CD8-positive, alpha-beta memory T cell (primary cell): Measurements from ENCODE around the gene RAD21L1. TPM values are rescaled to one million over a fixed set of nuclear protein-coding genes. Genes with fewer than 3 reads are reported as not detected.

Experiments
- CTCF ChIA-PET: fragments of 350-600 bp; sonication (Branson Sonifier 250); formaldehyde crosslinking; loops from one replicate; lab custom pipeline; 2021; ENCODE audit warnings: antibody characterized with exemption; lab: Charles Lee
- POLR2A ChIA-PET: fragments of 350-600 bp; sonication (Branson Sonifier 250); formaldehyde crosslinking; loops from one replicate; lab custom pipeline; 2021; ENCODE audit warnings: antibody characterized with exemption; lab: Charles Lee
- DNase-seq, 5 donors: peaks; one replicate each; pipeline versions ENCODE4 v3.0.0 to v3.0.0-alpha.2; 2020 to 2022; ENCODE audit warnings: mixed read lengths in 1 of 5
- H3K27ac ChIP-seq: one replicate; pipeline ENCODE4 v1.7.0; 2013; ENCODE audit warnings: low read depth, mild to moderate bottlenecking, low read length, moderate library complexity
- H3K27me3 ChIP-seq: 2 replicates; pipeline ENCODE4 v1.7.0; 2013; ENCODE audit warnings: low read length, mild to moderate bottlenecking; ENCODE audit not compliant: insufficient read depth, poor library complexity, severe bottlenecking
- H3K36me3 ChIP-seq: 2 replicates; pipeline ENCODE4 v1.7.0; 2013; ENCODE audit warnings: mild to moderate bottlenecking, low read length, moderate library complexity; ENCODE audit not compliant: insufficient read depth
- H3K4me1 ChIP-seq: 2 replicates; pipeline ENCODE4 v1.7.0; 2013; ENCODE audit warnings: mild to moderate bottlenecking, low read length, moderate library complexity; ENCODE audit not compliant: insufficient read depth
- H3K4me3 ChIP-seq: 2 replicates; pipeline ENCODE4 v1.7.0; 2013; ENCODE audit warnings: mild to moderate bottlenecking, low read length
- H3K9me3 ChIP-seq: 2 replicates; pipeline ENCODE4 v1.7.0; 2013; ENCODE audit warnings: mild to moderate bottlenecking, low read length
- H3K27ac Mint-ChIP-seq, 8 donors: one replicate each; pipeline ENCODE4 v1.8.0; 2020 to 2021; ENCODE audit warnings: mixed read lengths in 8 of 8, mild to moderate bottlenecking in 6 of 8, inconsistent platforms in 3 of 8, moderate library complexity in 3 of 8
- H3K27me3 Mint-ChIP-seq, 2 donors: one replicate each; pipeline ENCODE4 v1.8.0; 2020 to 2021; ENCODE audit warnings: mixed read lengths in 2 of 2, mild to moderate bottlenecking in 1 of 2, moderate library complexity in 1 of 2
- H3K36me3 Mint-ChIP-seq, 3 donors: one replicate each; pipeline ENCODE4 v1.8.0; 2020 to 2021; ENCODE audit warnings: mixed read lengths in 3 of 3, inconsistent platforms in 1 of 3, mild to moderate bottlenecking in 1 of 3
- H3K4me1 Mint-ChIP-seq, 3 donors: one replicate each; pipeline ENCODE4 v1.8.0; 2020 to 2021; ENCODE audit warnings: mixed read lengths in 3 of 3, inconsistent platforms in 1 of 3, mild to moderate bottlenecking in 1 of 3
- H3K4me3 Mint-ChIP-seq, 7 donors: one replicate each; pipeline ENCODE4 v1.8.0; 2020 to 2021; ENCODE audit warnings: mixed read lengths in 7 of 7, mild to moderate bottlenecking in 6 of 7, moderate library complexity in 4 of 7, inconsistent platforms in 2 of 7
- H3K9me3 Mint-ChIP-seq, 5 donors: one replicate each; pipeline ENCODE4 v1.8.0; 2020 to 2022; ENCODE audit warnings: mixed read lengths in 5 of 5, mild to moderate bottlenecking in 3 of 5, moderate library complexity in 2 of 5, inconsistent platforms in 1 of 5
- polyA plus RNA-seq: library from polyadenylated mRNA; unstranded; fragments of 300-500 nt; fragmentation: Illumina TruSeq; gene quantifications from one replicate; pipeline ENCODE4 v1.2.3, GENCODE V29; 2021
- total RNA-seq, 2 experiments: library from RNA; stranded (reverse); gene quantifications; one replicate each; pipeline ENCODE4 v1.2.3, GENCODE V29; 2021

Gene RAD21L1
- total and polyA plus RNA-seq, 3 experiments from 2014 or later, result not detected

GRCh38 chr20:1267809-1268374 is 42.0 kb downstream of the RAD21L1 start:
- Histone ChIP-seq H3K27me3 (no peaks in the 10 kb centered on the region), H3K4me3 (no peak overlapping the region), H3K36me3 (no peaks in the 10 kb centered on the region), H3K27ac (no peak overlapping the region), H3K4me1 (peaks cover 63% of the 10 kb centered on the region), H3K9me3 (no peaks in the 10 kb centered on the region)
- CTCF ChIA-PET, result interaction anchor here (1.2 to 1.4 kb wide), 2 partner anchors 12 to 509 kb away, joined by 3 read pairs; no protein-coding TSS in a partner anchor
- H3K27me3 Mint-ChIP-seq, result no peaks in the 10 kb centered on the region
- POLR2A ChIA-PET, result no interaction called here
- H3K9me3 Mint-ChIP-seq, result no peaks in the 10 kb centered on the region
- H3K4me1 Mint-ChIP-seq, result peaks cover 34 to 59% (median 46%) of the 10 kb centered on the region in 3 donors
- H3K36me3 Mint-ChIP-seq, result peaks cover 0 to 3% (median 0%) of the 10 kb centered on the region in 3 donors
- peak overlapping the region; percentile 80 to 96 (median 86) for H3K4me3 Mint-ChIP-seq
- peak overlapping the region in 7 of 8 donors; percentile 41 to 91 (median 72) for H3K27ac Mint-ChIP-seq
- no peak for DNase-seq

GRCh38 chr20:1269235-1269634 is 43.4 kb downstream of the RAD21L1 start:
- ChIA-PET POLR2A (no interaction called here), CTCF (no interaction called here)
- DNase-seq, result no peak
- Histone ChIP-seq H3K27ac (no peak overlapping the region), H3K27me3 (no peaks in the 10 kb centered on the region), H3K36me3 (no peaks in the 10 kb centered on the region), H3K9me3 (no peaks in the 10 kb centered on the region), H3K4me1 (peaks cover 56% of the 10 kb centered on the region), H3K4me3 (no peak overlapping the region)
- Mint-ChIP-seq H3K36me3 (peaks cover 0 to 3% (median 0%) of the 10 kb centered on the region in 3 donors), H3K27me3 (no peaks in the 10 kb centered on the region), H3K27ac (peak overlapping the region in 2 of 8 donors; percentile 2 to 67), H3K4me1 (peaks cover 34 to 49% (median 45%) of the 10 kb centered on the region in 3 donors), H3K9me3 (no peaks in the 10 kb centered on the region), H3K4me3 (peak overlapping the region in 1 of 7 donors; percentile 27)

GRCh38 chr20:1269850-1270249 is 44.0 kb downstream of the RAD21L1 start:
- Mint-ChIP-seq H3K27ac (peak overlapping the region in 1 of 8 donors; percentile 54), H3K36me3 (peaks cover 0 to 3% (median 0%) of the 10 kb centered on the region in 3 donors), H3K4me3 (no peak overlapping the region), H3K27me3 (no peaks in the 10 kb centered on the region), H3K4me1 (peaks cover 30 to 44% (median 39%) of the 10 kb centered on the region in 3 donors), H3K9me3 (no peaks in the 10 kb centered on the region)
- ChIA-PET POLR2A (no interaction called here), CTCF (no interaction called here)
- Histone ChIP-seq H3K27ac (no peak overlapping the region), H3K36me3 (no peaks in the 10 kb centered on the region), H3K9me3 (no peaks in the 10 kb centered on the region), H3K4me1 (peaks cover 50% of the 10 kb centered on the region), H3K27me3 (no peaks in the 10 kb centered on the region), H3K4me3 (no peak overlapping the region)
- no peak for DNase-seq

- Mint-ChIP-seq H3K4me1 (peaks cover 12 to 22% (median 18%) of the 10 kb centered on the region in 3 donors), H3K36me3 (peaks cover 0 to 3% (median 1%) of the 10 kb centered on the region in 3 donors), H3K27ac (no peak overlapping the region), H3K9me3 (no peaks in the 10 kb centered on the region), H3K4me3 (no peak overlapping the region), H3K27me3 (no peaks in the 10 kb centered on the region)
- Histone ChIP-seq H3K4me3 (no peak overlapping the region), H3K4me1 (peaks cover 30% of the 10 kb centered on the region), H3K36me3 (no peaks in the 10 kb centered on the region), H3K27ac (no peak overlapping the region), H3K9me3 (no peaks in the 10 kb centered on the region), H3K27me3 (no peaks in the 10 kb centered on the region)
- DNase-seq, result no peak
- ChIA-PET CTCF (interaction anchor here (1.2 kb wide), 1 partner anchor 10 kb away, joined by 3 read pairs; no protein-coding TSS in a partner anchor), POLR2A (no interaction called here)
Observed at GRCh38 chr20:1272368-1273100, 46.7 kb downstream of the RAD21L1 start.

- no peak overlapping the region for H3K27ac ChIP-seq
- Mint-ChIP-seq H3K4me1 (peaks cover 10 to 14% (median 12%) of the 10 kb centered on the region in 3 donors), H3K27ac (peak overlapping the region in 2 of 8 donors; percentile 7 to 68), H3K36me3 (peaks cover 0 to 3% (median 1%) of the 10 kb centered on the region in 3 donors), H3K27me3 (no peaks in the 10 kb centered on the region), H3K9me3 (no peaks in the 10 kb centered on the region), H3K4me3 (no peak overlapping the region)
- CTCF ChIA-PET, result no interaction called here
- H3K27me3 ChIP-seq, result no peaks in the 10 kb centered on the region
- H3K36me3 ChIP-seq, result no peaks in the 10 kb centered on the region
- no peak for DNase-seq
- POLR2A ChIA-PET, result no interaction called here
- no peak overlapping the region for H3K4me3 ChIP-seq
- H3K4me1 ChIP-seq, result peaks cover 22% of the 10 kb centered on the region
- H3K9me3 ChIP-seq, result no peaks in the 10 kb centered on the region
Observed at GRCh38 chr20:1273366-1273765, 47.5 kb downstream of the RAD21L1 start.

GRCh38 chr20:1274485-1275311 is 48.9 kb downstream of the RAD21L1 start:
- no peak for DNase-seq
- Mint-ChIP-seq H3K4me3 (no peak overlapping the region), H3K4me1 (peaks cover under 1 to 5% (median 2%) of the 10 kb centered on the region in 3 donors), H3K27me3 (no peaks in the 10 kb centered on the region), H3K9me3 (no peaks in the 10 kb centered on the region), H3K27ac (peak overlapping the region in 1 of 8 donors; percentile 52), H3K36me3 (peaks cover 0 to 5% (median 1%) of the 10 kb centered on the region in 3 donors)
- Histone ChIP-seq H3K36me3 (no peaks in the 10 kb centered on the region), H3K4me3 (no peak overlapping the region), H3K27me3 (no peaks in the 10 kb centered on the region), H3K4me1 (peaks cover 22% of the 10 kb centered on the region), H3K9me3 (no peaks in the 10 kb centered on the region), H3K27ac (no peak overlapping the region)
- ChIA-PET POLR2A (interaction anchor here (0.7 to 1.0 kb wide), 2 partner anchors 9 to 20 kb away, joined by 3 to 6 read pairs; partner anchors contain the start of gene SNPH), CTCF (interaction anchor here (1.5 kb wide), 1 partner anchor 9 kb away, joined by 3 read pairs; no protein-coding TSS in a partner anchor)

GRCh38 chr20:1275919-1276318 is 50.1 kb downstream of the RAD21L1 start:
- Mint-ChIP-seq H3K9me3 (no peaks in the 10 kb centered on the region), H3K27me3 (no peaks in the 10 kb centered on the region), H3K4me1 (peaks cover 0 to 2% (median 0%) of the 10 kb centered on the region in 3 donors), H3K4me3 (no peak overlapping the region), H3K36me3 (peaks cover 0 to 11% (median 1%) of the 10 kb centered on the region in 3 donors), H3K27ac (peak overlapping the region in 1 of 8 donors; percentile 36)
- ChIA-PET POLR2A (interaction anchor here (1.0 kb wide), 1 partner anchor 10 kb away, joined by 3 read pairs; the partner anchor contains the start of gene SNPH), CTCF (interaction anchor here (1.5 kb wide), 1 partner anchor 8 kb away, joined by 3 read pairs; no protein-coding TSS in a partner anchor)
- no peak overlapping the region for H3K27ac ChIP-seq
- H3K36me3 ChIP-seq, result no peaks in the 10 kb centered on the region
- H3K4me1 ChIP-seq, result peaks cover 27% of the 10 kb centered on the region
- no peak overlapping the region for H3K4me3 ChIP-seq
- no peak for DNase-seq
- H3K27me3 ChIP-seq, result no peaks in the 10 kb centered on the region
- no peaks in the 10 kb centered on the region for H3K9me3 ChIP-seq
